Central memory CD4-positive, alpha-beta T cell (primary cell): ENCODE data around the gene CD1D.
"Not testable (repeated sequence)": the region's sequence is repeated elsewhere in the genome, so short reads cannot be mapped to it uniquely, and the experiment has no call there.

ENCODE experiments used
- DNase-seq: peaks from one replicate; pipeline ENCODE4 v3.0.0; 2022
- total RNA-seq, 3 experiments: gene quantifications; one replicate each; lab custom pipeline; 2026; lab: John Stamatoyannopoulos, UW

CD1D gene
- total RNA-seq, result 0 reads per million in 3 experiments

DNA sequence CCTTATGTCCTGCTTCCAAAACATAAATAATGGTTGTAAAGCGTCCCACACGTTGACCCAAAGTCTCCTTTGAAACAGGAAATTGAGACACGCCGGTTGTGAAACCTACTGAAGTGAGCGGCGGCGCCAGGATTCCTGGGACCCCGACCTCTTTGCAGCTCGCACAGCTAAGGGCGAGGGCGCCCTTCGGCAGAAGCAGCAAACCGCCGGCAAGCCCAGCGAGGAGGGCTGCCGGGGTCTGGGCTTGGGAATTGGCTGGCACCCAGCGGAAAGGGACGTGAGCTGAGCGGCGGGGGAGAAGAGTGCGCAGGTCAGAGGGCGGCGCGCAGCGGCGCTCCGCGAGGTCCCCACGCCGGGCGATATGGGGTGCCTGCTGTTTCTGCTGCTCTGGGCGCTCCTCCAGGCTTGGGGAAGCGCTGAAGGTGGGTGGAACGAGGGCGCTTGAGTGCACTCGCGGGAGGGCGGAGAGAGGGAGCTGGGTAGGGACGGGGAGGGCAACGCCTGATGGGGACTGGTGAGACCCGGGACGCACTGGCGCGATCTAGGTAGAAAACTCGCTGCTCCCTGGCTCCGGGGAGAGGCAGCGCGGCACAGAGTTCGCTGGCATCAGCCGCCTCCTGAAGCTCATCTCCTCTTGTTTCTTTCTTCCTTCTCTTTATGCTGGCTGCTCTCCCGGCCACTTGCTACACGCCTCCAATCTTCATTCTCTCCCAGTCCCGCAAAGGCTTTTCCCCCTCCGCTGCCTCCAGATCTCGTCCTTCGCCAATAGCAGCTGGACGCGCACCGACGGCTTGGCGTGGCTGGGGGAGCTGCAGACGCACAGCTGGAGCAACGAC lies at the start of gene CD1D:
Gene CD1D, plus strand, starts transcription at position 155 of the 836 bp plus-strand sequence. Its CDS starts 207 bp downstream, at position 362.
- no peak for DNase-seq

DNA sequence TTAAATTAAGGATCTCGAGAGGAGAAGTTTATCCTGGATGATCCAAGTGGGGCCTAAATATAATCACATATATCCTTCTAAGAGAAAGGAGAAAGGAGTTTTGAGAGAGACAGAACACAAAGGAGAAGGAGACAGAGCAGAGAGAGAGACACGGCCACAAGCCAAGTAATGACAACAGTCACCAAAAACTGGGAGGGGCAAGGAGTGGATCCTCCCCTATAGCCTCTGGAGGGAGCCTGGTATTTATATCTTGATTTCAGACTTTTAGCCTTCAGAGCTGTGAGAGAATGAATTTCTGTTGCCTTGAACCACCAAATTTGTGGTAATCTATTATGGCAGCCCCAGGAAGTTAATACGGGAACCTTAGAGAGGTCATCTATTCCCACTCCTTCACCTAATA lies 49.5 kb upstream of the CD1D start:
- DNase-seq, result no peak

DNA sequence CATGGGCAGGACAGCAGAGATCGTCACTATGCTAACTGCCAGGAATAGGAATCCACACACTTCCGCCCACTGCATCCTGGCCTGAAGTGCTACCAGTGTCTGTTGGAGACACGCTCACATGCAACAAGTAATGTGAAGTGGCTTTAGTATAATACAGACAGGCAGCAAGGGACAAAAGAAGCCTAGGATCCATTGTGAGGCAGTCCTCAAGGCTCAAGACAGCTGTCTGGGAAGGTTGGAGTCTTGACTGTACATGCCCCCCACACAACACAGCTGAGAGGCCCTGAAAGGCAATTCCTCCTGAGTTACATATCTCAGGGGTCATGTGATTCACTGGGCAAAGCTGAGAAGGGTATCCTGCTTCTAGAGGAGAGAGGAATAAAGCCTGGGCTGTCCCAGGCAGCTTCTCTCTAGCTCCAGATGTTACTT lies 39.9 kb upstream of the CD1D start:
- no peak for DNase-seq

DNA sequence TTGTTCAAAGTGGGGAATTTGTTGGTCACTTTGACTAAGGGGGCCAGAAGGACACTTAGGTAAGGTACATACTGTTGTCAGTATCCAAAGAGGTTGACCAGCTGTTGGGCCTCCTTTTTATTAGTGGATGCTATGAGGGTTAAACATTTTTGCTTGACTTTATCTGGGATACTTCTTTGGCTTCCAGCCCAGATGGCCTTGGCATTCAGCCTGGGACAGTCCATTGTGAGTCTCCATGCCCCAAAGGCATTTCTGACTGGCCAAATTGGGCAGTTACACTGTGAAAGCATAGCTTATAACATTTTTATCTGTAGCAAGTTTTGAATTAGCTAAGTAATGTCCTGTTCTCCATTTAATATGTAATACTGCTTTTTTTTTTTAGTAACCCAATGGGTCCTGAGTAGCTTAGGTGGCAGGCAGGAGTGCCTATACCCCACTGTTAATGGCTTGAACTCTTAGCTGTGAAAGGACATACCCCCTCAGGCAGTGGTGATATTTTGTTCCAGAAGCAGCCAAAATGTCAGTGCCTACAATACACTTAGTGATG lies 35.4 kb upstream of the CD1D start:
- no peak for DNase-seq

DNA sequence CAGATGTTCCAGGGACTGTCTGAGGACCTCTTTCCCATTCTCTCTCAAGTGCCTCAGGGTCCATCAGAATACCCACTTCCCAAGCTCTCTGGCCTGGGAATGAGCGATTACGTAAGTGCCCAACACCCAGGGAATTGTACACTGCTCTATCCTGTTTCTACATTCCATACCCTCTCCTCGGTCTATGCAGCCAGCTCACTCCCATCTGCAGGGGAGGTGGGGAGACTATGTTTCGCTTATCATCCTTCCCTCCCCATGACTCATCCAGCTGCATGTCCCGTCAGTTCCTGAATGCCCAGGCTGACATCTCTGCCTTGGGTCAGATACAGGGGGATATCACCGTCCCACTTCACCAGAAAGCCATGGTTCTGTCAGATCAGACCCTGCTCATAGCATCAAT lies 34.5 kb upstream of the CD1D start:
- DNase-seq, result no peak

DNA sequence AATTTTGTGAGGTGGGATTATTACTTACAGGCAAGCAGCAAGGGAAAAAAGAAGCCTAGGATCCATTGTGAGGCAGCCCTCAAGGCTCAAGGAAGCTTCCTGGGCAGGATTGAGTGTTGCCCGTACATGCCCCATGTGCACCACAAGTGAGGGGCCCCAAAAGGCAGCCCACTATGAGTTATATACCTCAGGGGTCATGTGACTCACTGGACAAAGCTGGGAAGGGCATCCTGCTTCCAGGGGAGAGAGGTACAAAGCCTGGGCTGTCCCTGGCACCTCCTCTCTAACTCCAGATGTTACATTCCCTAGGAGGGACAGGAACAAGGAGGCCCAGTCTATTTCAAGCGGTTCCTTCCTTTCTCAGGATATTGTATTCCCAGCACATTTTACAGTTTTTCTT lies 34.0 kb upstream of the CD1D start:
- DNase-seq, result no peak

DNA sequence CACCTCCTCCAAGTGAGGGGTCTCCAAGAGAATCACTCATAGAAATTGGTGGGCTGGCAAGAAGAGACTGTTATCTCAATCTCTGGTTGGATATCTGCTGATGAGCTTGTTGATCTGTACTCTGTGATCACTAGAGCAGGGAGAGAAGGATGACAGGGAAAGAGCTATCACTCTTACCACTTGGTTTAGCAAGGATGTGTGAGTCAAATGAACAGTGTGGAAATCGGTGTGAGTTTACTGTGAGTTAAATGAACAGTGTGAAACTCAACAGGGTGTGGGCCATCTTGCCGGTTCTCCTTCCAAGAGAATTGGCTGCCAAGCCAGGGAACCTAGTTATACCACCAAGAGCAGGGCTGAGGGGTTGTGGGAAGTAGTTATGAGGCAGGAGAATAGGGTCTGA lies 33.3 kb upstream of the CD1D start:
- no peak for DNase-seq

DNA sequence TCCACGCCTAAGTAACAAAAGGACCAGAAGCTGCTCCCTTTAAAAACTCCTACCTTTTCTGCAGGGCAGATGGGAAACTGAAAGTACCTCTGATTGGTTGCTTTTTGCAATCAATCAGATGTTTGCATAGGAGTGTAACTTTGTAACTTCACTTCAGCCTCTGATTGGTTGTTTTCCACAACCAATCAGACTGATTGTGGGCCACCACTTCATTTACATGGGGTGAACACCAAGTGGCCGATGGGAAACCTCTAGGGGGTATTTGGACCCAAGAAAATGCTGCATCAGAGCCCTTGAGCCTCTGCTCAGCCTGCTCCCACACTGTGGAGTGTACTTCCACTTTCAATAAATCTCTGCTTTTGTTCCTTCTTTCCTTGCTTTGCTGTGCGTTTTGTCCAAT lies 32.8 kb upstream of the CD1D start:
- no peak for DNase-seq

DNA sequence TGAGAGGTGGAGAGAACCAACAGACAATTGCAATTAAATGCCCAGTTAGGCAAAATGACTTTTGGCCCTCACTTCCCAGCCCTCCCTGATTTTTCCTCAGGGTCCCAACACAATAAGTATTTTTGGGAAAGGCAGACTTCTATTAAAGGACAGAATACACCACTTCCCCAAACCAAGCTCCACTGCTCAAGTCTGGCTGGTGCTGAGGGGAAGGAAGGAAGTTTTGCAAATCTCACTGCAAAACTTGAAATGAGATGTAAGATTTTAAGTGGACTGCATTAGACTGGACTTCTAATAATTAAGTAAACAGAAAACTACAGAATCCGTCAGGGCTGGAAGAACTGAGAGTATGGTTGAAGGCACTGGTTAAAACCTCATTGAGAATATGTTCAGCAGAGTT lies 32.2 kb upstream of the CD1D start:
- DNase-seq, result no peak

DNA sequence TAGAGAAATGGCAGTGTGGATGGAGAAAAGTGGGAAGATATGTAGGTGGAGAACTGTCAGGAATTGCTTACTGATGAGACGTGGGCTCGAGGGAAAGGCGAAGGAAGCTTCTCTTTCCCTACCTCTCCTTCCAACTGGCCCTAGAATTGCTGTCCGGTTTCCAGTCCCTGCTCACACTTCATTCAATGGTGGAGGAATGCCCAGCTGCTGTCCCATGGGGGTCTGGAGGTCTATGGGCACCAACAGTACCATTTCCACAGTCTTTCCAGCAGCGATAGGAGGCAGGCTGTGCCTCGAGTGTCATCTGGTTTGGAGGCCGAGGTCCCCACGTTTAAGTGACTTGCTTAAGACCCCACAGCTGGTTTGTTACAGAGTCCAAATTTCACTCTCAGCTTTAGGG lies 31.5 kb upstream of the CD1D start:
- no peak for DNase-seq

DNA sequence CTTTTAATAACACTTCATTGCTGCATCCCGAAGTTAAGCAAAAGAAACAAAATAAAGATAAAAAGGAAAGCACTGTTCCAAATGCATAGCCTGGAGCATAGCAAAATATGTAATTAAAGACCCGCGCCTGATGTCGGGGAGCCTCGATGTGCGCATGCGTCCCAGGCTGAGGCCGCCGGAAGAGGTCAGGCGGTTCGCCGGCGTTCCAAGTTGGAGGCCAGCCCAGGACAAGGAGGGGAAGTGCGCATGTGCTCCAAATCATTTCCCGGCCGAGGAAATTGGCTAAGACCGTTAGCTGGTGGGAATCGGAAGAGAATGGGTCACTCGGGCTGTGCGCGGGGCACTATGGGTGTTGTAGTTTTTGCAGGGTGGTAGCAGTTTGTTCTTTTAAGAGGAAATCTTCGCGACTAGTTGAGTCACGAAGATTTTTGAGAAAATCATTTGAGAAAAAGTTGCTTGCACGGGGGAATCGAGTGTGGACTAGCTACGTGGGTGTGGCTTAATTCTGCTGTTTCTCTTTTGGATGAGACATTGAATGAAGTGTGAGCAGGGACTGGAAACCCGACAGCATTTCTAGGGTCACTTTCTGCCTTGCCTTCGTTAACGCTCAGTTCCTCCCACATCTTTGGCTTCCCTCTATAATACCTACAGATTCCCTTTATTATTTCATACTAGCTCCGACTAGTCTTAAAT lies 31.0 kb upstream of the CD1D start:
- DNase-seq, result peak; percentile 50

DNA sequence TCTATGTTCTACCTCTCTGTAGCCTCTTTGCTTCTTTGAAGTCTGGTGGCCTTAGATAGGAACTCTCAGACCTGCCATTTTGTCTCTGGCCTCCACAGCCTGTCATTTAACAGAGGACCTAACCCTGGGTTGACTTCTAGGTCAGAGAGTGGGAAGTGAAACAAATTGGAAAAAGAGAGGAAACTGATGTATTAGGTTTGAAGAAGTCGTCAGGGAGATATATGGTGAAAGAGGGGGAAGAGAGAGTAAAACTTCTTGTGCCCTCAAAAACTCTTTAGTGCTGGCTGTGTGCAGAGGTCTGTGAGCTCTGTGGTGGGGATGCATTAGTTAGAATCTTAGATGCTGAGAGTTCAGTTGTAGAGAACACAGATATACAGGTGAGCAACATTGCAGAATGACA lies 30.2 kb upstream of the CD1D start:
- DNase-seq, result no peak

DNA sequence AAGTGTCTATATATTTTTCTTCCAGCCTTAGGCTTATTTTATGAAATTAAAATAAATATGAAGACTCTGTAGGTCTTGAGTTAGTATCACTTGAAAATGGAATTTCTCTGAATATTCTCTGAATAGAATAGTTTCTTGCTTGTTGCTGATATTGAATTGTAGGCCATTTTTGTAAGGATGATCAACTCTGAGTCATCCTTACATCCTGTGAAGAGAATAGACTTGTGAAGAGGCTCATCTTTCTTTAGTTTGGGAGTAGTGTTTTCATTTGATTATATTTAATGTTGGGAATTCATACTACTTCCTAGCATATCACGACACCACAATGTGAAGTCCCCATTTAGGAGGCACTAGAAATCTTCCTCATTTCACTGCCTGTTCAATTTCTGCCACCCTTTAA lies 27.5 kb upstream of the CD1D start:
- no peak for DNase-seq

DNA sequence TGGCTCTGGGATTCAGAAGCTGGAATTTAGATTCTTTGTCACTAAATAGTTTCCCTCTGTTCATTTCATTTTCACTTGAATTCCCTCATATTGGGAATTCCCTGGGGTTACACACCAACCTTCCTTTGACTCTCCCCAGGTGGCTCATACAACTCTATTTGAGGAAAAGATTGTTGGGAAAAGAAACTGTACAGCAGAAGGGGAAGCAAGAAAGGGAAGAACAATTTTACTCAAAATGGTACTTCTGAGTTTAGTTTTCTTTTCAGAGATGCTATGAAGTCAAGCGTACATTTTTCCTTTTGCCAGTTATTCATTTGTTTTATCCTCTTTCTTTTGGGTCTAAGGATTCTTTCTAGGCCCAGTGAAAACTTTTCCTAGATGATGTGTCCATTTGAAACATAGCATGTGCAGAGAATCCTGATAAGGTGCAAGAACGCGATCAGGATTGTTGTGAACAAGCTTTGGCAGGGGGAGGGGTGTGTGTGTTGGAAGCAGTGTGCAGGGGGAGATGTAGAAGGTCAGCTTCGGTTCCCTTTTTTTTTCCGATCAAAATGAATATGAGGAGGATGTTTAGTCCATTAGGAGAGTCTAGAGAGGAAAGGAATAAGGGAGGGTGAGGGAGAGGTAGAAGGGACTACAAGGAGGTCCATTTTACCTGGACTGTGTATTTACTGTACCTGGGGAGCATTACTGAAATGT lies 26.8 kb upstream of the CD1D start:
- no peak for DNase-seq

DNA sequence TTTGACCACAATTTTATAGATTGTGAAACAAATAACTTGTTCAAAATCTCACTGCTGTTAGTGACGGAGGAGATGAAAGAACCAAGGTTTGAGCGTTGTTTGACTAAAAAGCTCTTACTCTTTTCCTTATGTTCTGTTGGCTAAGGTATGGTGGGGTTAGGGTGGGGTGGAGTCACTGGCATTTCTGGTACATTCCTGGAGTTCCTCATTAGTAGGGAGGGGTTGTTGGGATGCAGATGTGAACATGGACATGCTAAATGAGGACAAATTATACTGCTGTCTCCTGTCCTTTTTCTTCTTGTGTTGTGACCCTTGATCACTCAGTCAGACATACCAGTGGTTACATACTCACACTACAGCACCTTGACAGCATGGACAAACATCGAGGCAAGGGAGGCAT lies 26.2 kb upstream of the CD1D start:
- DNase-seq, result no peak

DNA sequence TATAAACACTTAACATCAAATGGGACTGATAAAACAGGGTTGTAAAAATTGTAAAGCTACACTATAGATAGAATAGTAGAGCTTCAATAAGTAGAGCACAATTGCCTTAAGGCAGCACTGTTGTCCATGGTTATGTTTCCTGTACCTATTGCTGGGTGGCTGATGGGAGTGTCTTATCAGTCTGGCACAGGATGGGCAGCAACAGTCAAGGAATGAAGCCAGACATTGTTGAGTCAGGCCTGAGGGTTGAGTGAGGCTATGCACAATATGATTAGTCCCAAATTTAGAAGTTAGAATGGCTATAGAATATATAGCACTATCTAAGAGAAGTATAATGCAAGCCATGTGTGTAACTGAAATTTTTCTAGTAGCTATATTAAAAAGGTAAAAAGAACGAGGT lies 25.0 kb upstream of the CD1D start:
- DNase-seq, result no peak

DNA sequence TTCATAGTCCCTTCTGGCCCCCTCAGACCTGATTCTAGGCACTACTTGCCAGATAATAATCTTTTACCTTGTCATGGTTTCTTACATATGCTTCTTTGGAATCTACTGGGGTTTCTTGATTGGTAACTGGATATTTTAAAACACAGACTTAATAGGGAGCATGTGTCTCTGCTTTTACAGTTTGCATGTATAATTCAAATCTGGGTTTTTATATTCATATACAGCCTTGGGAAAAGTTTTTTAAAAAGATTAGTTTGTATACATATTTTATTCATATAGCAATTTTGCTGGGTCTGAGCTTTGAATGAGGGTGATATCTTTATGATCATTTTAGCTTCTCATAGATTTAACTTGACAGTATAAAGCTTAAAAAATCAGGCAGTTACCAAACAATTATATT lies 21.1 kb upstream of the CD1D start:
- no peak for DNase-seq

DNA sequence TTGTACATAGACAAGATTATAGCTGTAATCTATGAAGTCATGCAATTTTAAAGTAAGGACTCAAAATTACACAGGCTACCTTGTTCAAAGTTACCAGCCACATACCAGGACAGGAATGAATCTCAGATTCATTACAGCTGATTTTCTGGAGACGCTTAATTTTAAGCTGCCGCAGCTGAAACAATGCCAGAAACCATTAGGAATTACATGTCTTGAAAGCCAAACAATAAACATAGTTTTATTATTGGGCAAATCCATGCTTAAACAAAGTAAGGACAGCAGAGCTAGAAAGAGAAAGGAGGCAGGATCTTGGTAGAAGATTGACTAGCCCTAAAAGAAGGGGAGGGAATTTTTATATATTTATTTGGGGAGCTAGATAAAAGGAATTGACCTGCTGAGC lies 19.2 kb upstream of the CD1D start:
- no peak for DNase-seq

DNA sequence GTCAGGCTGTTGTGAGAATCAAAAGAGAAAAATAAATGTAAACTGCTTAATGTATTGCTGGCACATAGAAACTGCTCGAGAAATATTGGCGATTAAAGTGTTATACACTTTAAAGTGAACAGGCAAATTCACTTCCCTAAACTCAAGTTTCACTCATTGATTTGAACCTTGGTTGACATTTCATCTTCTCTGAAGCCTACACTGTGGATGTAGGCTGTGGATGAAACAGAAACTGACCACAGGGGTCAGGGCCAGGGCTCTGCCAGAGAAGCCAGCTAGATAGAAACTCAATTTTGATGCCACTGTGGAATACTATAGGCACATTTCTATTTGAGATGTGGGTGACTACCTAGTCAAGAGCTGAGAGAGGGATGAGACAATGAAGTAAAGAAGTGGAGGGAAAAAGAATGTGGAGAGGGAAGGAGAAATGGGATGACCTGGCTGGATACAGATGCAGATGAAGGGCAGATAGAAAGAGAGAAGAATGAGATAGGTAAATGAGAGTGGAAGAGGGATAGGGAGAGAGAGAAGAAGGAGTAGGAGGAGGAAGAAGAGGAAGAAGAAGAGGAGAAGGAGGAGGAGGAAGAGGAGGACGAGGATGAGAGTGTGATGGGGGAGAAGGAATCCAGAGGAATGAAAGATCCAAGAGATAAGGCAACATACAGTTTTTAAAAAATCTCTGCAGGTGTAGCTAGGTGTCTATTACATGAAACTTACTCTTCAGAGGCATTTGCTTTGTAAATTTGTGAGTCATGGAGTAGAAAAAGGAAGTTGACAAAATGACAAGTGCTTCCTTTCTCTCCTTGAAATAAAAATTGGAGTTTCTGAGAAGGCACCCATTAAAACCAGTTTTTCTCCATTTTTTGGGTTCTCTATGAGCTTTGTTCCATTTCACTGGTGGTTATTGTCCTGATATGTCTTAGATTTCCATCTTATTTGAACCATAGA lies 17.4 kb upstream of the CD1D start:
- no peak for DNase-seq

DNA sequence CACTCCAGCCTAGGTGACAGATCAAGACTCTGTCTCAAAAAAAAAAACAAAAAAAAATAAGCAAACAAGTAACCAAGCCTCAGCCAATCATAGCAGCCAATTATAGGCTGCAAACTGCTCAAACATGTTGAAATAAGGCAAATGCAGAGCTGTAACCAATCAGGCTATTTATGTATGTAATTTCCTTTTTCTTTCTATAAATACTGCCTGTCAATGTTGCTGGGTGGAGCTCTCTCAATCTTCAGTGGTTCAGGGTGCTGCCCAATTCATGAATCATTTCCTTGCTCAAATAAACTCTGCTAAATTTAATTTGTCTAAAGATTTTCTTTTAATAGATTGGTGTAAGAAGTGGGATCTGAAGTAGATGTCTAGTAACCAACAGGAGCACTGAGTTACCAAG lies 11.6 kb upstream of the CD1D start:
- no peak for DNase-seq

DNA sequence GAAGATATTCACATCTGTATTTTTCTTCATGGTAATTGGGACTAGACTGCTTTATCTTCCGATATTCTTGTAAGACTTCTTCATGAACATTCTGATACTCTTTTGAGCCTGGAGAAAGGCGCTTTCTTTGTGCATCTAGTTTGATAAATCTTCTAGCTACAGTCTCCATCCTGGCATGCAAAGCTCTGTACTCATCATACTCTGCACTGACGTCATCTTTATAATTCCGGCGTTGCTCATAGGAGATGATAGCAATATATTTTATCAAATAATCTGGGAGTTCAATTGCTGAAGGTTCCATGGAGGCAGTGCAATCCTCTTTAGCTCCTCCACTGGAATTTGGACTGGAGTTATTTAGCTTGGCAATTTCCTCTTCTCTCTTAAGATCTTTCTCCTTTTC lies 4.8 kb upstream of the CD1D start:
- DNase-seq, result not testable (repeated sequence)

DNA sequence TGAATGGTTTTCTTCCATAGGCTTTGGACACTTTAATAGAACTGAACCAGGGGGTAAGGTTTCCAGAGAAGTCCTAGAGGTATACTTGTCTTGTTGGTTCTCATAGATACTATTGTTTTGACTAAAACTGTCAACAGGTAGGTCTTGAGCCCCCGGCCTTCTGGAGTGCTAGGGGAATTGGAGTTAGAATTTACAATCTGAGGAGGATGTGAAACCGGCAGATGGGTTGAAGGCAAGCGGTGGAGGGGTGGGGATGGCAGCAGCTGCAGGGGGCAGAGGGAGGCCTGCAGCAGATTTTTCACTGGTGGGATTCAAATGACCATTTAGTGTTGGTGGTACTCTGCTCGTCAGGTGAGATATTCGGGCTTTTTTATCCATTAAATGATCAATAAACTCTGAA lies 4.3 kb upstream of the CD1D start:
- no peak for DNase-seq
